Suprapubic skin (tissue), 4 donors: Measurements from ENCODE around the gene MARCHF10. TPM values are rescaled to one million over a fixed set of nuclear protein-coding genes. Genes with fewer than 3 reads are reported as not detected.
A peak's percentile ranks its signal among the peaks of the same experiment; 100 is the strongest.

ENCODE experiments used
- DNase-seq, 2 donors: peaks; one replicate each; pipeline ENCODE4 v3.0.0-alpha.2; 2019; ENCODE audit warnings: low spot score in 2 of 2
- H3K27ac ChIP-seq: fragments of 200-600 bp; sonication (generic); one replicate; pipeline ENCODE4 v1.5.1; 2019
- H3K27me3 ChIP-seq: fragments of 200-600 bp; sonication (generic); one replicate; pipeline ENCODE4 v1.5.1; 2019
- H3K36me3 ChIP-seq: fragments of 200-600 bp; sonication (generic); one replicate; pipeline ENCODE4 v1.5.1; 2019
- H3K4me1 ChIP-seq: fragments of 200-600 bp; sonication (generic); one replicate; pipeline ENCODE4 v1.5.1; 2019
- H3K4me3 ChIP-seq: fragments of 200-600 bp; sonication (generic); one replicate; pipeline ENCODE4 v1.5.1; 2019; ENCODE audit warnings: mild to moderate bottlenecking
- H3K9me3 ChIP-seq: fragments of 200-600 bp; sonication (generic); one replicate; pipeline ENCODE4 v1.5.1; 2019
- CTCF ChIP-seq, 2 donors: fragments of 200-600 bp in 1 of 2; fragments of 450-650 bp in 1 of 2; sonication (generic) in 1 of 2; IDR thresholded peaks; one replicate each; pipeline ENCODE4 v1.5.1; 2016 to 2019; ENCODE audit warnings: antibody characterized with exemption in 2 of 2, mild to moderate bottlenecking in 1 of 2, moderate library complexity in 1 of 2
- EP300 ChIP-seq: sonication (generic); formaldehyde crosslinking; IDR thresholded peaks from one replicate; pipeline ENCODE4 v1.6.1; 2017; ENCODE audit warnings: antibody characterized with exemption
- POLR2A ChIP-seq, 2 donors: fragments of 450-650 bp; IDR thresholded peaks; one replicate each; pipeline ENCODE4 v1.6.1; 2017; ENCODE audit warnings: antibody characterized with exemption in 2 of 2, mild to moderate bottlenecking in 2 of 2, moderate library complexity in 2 of 2
- POLR2AphosphoS5 ChIP-seq, 3 donors: sonication (generic); formaldehyde crosslinking; IDR thresholded peaks; one replicate each; pipeline ENCODE4 v1.6.1; 2017; ENCODE audit warnings: antibody characterized with exemption in 3 of 3
- WGBS: methylation state at CpG from one replicate; pipeline ENCODE4 v1.1.5; 2018; 5-methylcytosine and 5-hydroxymethylcytosine counted together
- total RNA-seq, 4 donors: library from RNA; depleted of rRNA; stranded (reverse); fragments of >200 nt; gene quantifications; one replicate each; pipeline ENCODE4 v1.1.0, GENCODE V29; 2016

MARCHF10 gene
- total RNA-seq, 4 donors from 2014 or later, result not detected

GRCh38 chr17:62774338-62774737 is 33.8 kb downstream of the MARCHF10 start:
- peaks cover 8% of the 10 kb centered on the region for H3K4me1 ChIP-seq
- H3K4me3 ChIP-seq, result no peak overlapping the region
- no peaks in the 10 kb centered on the region for H3K9me3 ChIP-seq
- WGBS, result 89% methylated on average over 5 of the region's 5 CpGs
- TF ChIP-seq CTCF (IDR thresholded peaks at IDR 0.05), result no peak
- no peak for TF ChIP-seq EP300
- no peak for TF ChIP-seq POLR2AphosphoS5 (IDR thresholded peaks at IDR 0.05)
- no peak for TF ChIP-seq POLR2A (IDR thresholded peaks at IDR 0.05)
- no peaks in the 10 kb centered on the region for H3K36me3 ChIP-seq
- H3K27me3 ChIP-seq, result peaks cover 9% of the 10 kb centered on the region
- no peak overlapping the region for H3K27ac ChIP-seq
- peak in 1 of 2 donors; percentile 44 for DNase-seq

GRCh38 chr17:62767997-62768396 is 40.1 kb downstream of the MARCHF10 start:
- 83% methylated on average over 5 of the region's 5 CpGs for WGBS
- Histone ChIP-seq H3K27ac (no peak overlapping the region), H3K27me3 (no peaks in the 10 kb centered on the region), H3K36me3 (no peaks in the 10 kb centered on the region), H3K4me1 (no peaks in the 10 kb centered on the region), H3K4me3 (no peak overlapping the region), H3K9me3 (no peaks in the 10 kb centered on the region)
- peak in 1 of 2 donors; percentile 11 for DNase-seq
- TF ChIP-seq CTCF (IDR thresholded peaks at IDR 0.05) (no peak), POLR2A (IDR thresholded peaks at IDR 0.05) (no peak), EP300 (no peak), POLR2AphosphoS5 (IDR thresholded peaks at IDR 0.05) (no peak)

GRCh38 chr17:62765351-62765750 is 42.8 kb downstream of the MARCHF10 start:
- no peaks in the 10 kb centered on the region for H3K4me1 ChIP-seq
- peak in 1 of 2 donors; percentile 45 for DNase-seq
- H3K36me3 ChIP-seq, result no peaks in the 10 kb centered on the region
- no peaks in the 10 kb centered on the region for H3K9me3 ChIP-seq
- TF ChIP-seq CTCF (IDR thresholded peaks at IDR 0.05), result no peak
- TF ChIP-seq EP300, result no peak
- TF ChIP-seq POLR2A (IDR thresholded peaks at IDR 0.05), result no peak
- TF ChIP-seq POLR2AphosphoS5 (IDR thresholded peaks at IDR 0.05), result no peak
- H3K27me3 ChIP-seq, result no peaks in the 10 kb centered on the region
- WGBS, result 84% methylated on average over 10 of the region's 10 CpGs
- no peak overlapping the region for H3K4me3 ChIP-seq
- no peak overlapping the region for H3K27ac ChIP-seq

GRCh38 chr17:62763891-62764600 is 44.1 kb downstream of the MARCHF10 start:
- H3K9me3 ChIP-seq, result no peaks in the 10 kb centered on the region
- no peaks in the 10 kb centered on the region for H3K27me3 ChIP-seq
- H3K4me3 ChIP-seq, result no peak overlapping the region
- peak in 1 of 2 donors; percentile 18 for DNase-seq
- no peak overlapping the region for H3K27ac ChIP-seq
- no peak for TF ChIP-seq POLR2A (IDR thresholded peaks at IDR 0.05)
- TF ChIP-seq EP300, result no peak
- TF ChIP-seq CTCF (IDR thresholded peaks at IDR 0.05), result no peak
- no peak for TF ChIP-seq POLR2AphosphoS5 (IDR thresholded peaks at IDR 0.05)
- H3K4me1 ChIP-seq, result no peaks in the 10 kb centered on the region
- no peaks in the 10 kb centered on the region for H3K36me3 ChIP-seq
- WGBS, result 88% methylated on average over 15 of the region's 15 CpGs

GRCh38 chr17:62761884-62762283 is 46.2 kb downstream of the MARCHF10 start:
- Histone ChIP-seq H3K4me3 (no peak overlapping the region), H3K27ac (no peak overlapping the region), H3K27me3 (no peaks in the 10 kb centered on the region), H3K9me3 (no peaks in the 10 kb centered on the region), H3K4me1 (no peaks in the 10 kb centered on the region), H3K36me3 (no peaks in the 10 kb centered on the region)
- peak in 1 of 2 donors; percentile 40 for DNase-seq
- TF ChIP-seq POLR2AphosphoS5 (IDR thresholded peaks at IDR 0.05) (no peak), CTCF (IDR thresholded peaks at IDR 0.05) (no peak), POLR2A (IDR thresholded peaks at IDR 0.05) (no peak), EP300 (no peak)
- 70% methylated on average over 5 of the region's 7 CpGs for WGBS
